ENCODE measurements around the gene PSENEN. TPM values are rescaled to one million over a fixed set of nuclear protein-coding genes. Genes with fewer than 3 reads are reported as not detected.

Gene PSENEN
- total RNA-seq, 1 donor from 2014 or later = 55.7 TPM

- intact Hi-C loops (cut with micrococcal nuclease) = no loop called here
These were observed 12.8 kb upstream of the PSENEN start for GRCh38 chr19:35732540-35733179.

GRCh38 chr19:35733180-35734125 is 12.0 kb upstream of the PSENEN start:
- intact Hi-C loops (cut with micrococcal nuclease) = no loop called here

GRCh38 chr19:35734273-35734672 is 11.2 kb upstream of the PSENEN start:
- intact Hi-C loops (cut with micrococcal nuclease) = no loop called here

- intact Hi-C loops (cut with micrococcal nuclease) = no loop called here
These were observed 10.6 kb upstream of the PSENEN start for GRCh38 chr19:35734889-35735288.

GRCh38 chr19:35736913-35737886 is 8.3 kb upstream of the PSENEN start:
- intact Hi-C loops (cut with micrococcal nuclease) = no loop called here

GRCh38 chr19:35738021-35738886 is 7.2 kb upstream of the PSENEN start:
- intact Hi-C loops (cut with micrococcal nuclease) = no loop called here

- intact Hi-C loops (cut with micrococcal nuclease) = no loop called here
These were observed 6.6 kb upstream of the PSENEN start for GRCh38 chr19:35738887-35739229.

- intact Hi-C loops (cut with micrococcal nuclease) = loop anchor here (1.0 to 10.0 kb wide), 12 partner anchors 9 to 1635 kb away; partner anchors contain the start of genes ARHGAP33, COX6B1, LIN37 and PROSER3
These were observed 6.0 kb upstream of the PSENEN start for GRCh38 chr19:35739275-35740107.

- intact Hi-C loops (cut with micrococcal nuclease) = loop anchor here (1.0 to 10.0 kb wide), 12 partner anchors 8 to 1635 kb away; partner anchors contain the start of genes ARHGAP33, COX6B1, LIN37 and PROSER3
These were observed 5.4 kb upstream of the PSENEN start for GRCh38 chr19:35740108-35740422.

- intact Hi-C loops (cut with micrococcal nuclease) = loop anchor here (1.0 to 10.0 kb wide), 12 partner anchors 8 to 1634 kb away; partner anchors contain the start of genes ARHGAP33, COX6B1, LIN37 and PROSER3
These were observed 4.8 kb upstream of the PSENEN start for GRCh38 chr19:35740423-35741202.

- intact Hi-C loops (cut with micrococcal nuclease) = loop anchor here (10.0 kb wide), 2 partner anchors 1034 to 1634 kb away; partner anchors contain the start of genes ZNF527 and ZNF850
These were observed 4.3 kb upstream of the PSENEN start for GRCh38 chr19:35741203-35741515.

- intact Hi-C loops (cut with micrococcal nuclease) = loop anchor here (10.0 kb wide), 2 partner anchors 1033 to 1633 kb away; partner anchors contain the start of genes ZNF527 and ZNF850
These were observed 3.2 kb upstream of the PSENEN start, which contains the start of gene IGFLR1 for GRCh38 chr19:35742121-35742724. Gene IGFLR1 (minus strand): TSS chr19:35742452. CDS start chr19:35741180, 1,272 bp downstream.

- intact Hi-C loops (cut with micrococcal nuclease) = loop anchor here (1.0 to 10.0 kb wide), 8 partner anchors 27 to 1631 kb away; partner anchors contain the start of genes ARHGAP33, HAUS5, TMEM147 and ZNF527
These were observed 1.6 kb upstream of the PSENEN start for GRCh38 chr19:35743640-35744429.

GRCh38 chr19:35744430-35745327 is 772 bp upstream of the PSENEN start:
- intact Hi-C loops (cut with micrococcal nuclease) = loop anchor here (1.0 to 10.0 kb wide), 13 partner anchors 28 to 1630 kb away; partner anchors contain the start of genes ARHGAP33, HAUS5, SCGB2B2 and TMEM147

GRCh38 chr19:35746087-35746462 is 624 bp downstream of the PSENEN start:
- intact Hi-C loops (cut with micrococcal nuclease) = loop anchor here (5.0 to 10.0 kb wide), 3 partner anchors 1029 to 1629 kb away; partner anchors contain the start of genes SCGB2B2, ZNF302, ZNF527 and ZNF850

- intact Hi-C loops (cut with micrococcal nuclease) = loop anchor here (5.0 to 10.0 kb wide), 3 partner anchors 1028 to 1628 kb away; partner anchors contain the start of genes SCGB2B2, ZNF302, ZNF527 and ZNF850
These were observed 1.1 kb downstream of the PSENEN start for GRCh38 chr19:35746531-35746930.
